Measurements from ENCODE around the gene ZNF414. TPM values are rescaled to one million over a fixed set of nuclear protein-coding genes. Genes with fewer than 3 reads are reported as not detected.
A peak's percentile ranks its signal among the peaks of the same experiment; 100 is the strongest.

ZNF414 gene
- total RNA-seq, 2 experiments from 2014 or later, result 36.3 to 38.0 TPM

GRCh38 chr19:8483165-8483564, 30.8 kb downstream of the ZNF414 start:
- Histone ChIP-seq H3K4me3 (ENCODE audit: low read length) (no peak overlapping the region), H3K27me3 (ENCODE audit: control insufficient read depth in 1 of 2, insufficient read depth in 2 of 2, low read length in 2 of 2) (no peaks in the 10 kb centered on the region), H3K27ac (ENCODE audit: low read depth in 1 of 2, low read length in 2 of 2) (no peak overlapping the region), H3K9me3 (ENCODE audit: control insufficient read depth in 1 of 2, insufficient read depth in 1 of 2, low read length in 2 of 2) (no peaks in the 10 kb centered on the region), H3K36me3 (ENCODE audit: insufficient read depth, low read length) (peaks cover 87% of the 10 kb centered on the region), H3K4me1 (ENCODE audit: insufficient read depth, low read length) (peaks cover 63% of the 10 kb centered on the region)
- CTCF ChIA-PET, result no interaction called here
- TF ChIP-seq, protein P1, sequence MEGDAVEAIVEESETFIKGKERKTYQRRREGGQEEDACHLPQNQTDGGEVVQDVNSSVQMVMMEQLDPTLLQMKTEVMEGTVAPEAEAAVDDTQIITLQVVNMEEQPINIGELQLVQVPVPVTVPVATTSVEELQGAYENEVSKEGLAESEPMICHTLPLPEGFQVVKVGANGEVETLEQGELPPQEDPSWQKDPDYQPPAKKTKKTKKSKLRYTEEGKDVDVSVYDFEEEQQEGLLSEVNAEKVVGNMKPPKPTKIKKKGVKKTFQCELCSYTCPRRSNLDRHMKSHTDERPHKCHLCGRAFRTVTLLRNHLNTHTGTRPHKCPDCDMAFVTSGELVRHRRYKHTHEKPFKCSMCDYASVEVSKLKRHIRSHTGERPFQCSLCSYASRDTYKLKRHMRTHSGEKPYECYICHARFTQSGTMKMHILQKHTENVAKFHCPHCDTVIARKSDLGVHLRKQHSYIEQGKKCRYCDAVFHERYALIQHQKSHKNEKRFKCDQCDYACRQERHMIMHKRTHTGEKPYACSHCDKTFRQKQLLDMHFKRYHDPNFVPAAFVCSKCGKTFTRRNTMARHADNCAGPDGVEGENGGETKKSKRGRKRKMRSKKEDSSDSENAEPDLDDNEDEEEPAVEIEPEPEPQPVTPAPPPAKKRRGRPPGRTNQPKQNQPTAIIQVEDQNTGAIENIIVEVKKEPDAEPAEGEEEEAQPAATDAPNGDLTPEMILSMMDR (IDR thresholded peaks at IDR 0.05), result no peak
- intact Hi-C loops (cut with DNase I, micrococcal nuclease), result no loop called here
- H3K4me1 Mint-ChIP-seq (ENCODE audit: low read depth), result peaks cover 69% of the 10 kb centered on the region
- no peaks in the 10 kb centered on the region for H3K27me3 Mint-ChIP-seq
- H3K9me3 Mint-ChIP-seq, result no peaks in the 10 kb centered on the region
- H3K4me3 Mint-ChIP-seq, result peak overlapping the region; percentile 9
- POLR2A ChIA-PET, result no interaction called here
- ATAC-seq (ENCODE audit: poor library complexity), result no peak
- peaks cover 85% of the 10 kb centered on the region for H3K36me3 Mint-ChIP-seq (ENCODE audit: low read depth)
- peak overlapping the region; percentile 37 for H3K27ac Mint-ChIP-seq
- DNase-seq, result no peak

DNA sequence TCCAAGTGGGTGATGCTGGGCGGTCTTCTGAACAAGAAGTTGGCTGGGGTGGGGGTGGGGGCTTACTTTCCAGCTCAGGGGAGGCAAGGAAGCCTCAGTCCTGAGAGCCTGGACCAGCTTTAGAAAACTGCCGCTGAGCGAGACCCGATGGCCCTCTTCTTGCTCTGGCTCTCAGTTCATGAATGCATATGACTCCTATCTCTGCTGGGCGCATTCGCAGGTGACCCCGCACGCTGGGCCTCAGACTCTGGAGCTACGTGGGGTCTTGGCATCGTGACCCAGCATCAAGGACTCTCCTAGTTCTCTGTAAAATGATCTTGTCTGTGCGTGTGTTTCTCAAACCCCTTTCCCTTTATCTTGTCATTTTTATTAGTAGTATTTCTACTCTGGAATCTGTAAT, 31.3 kb downstream of the ZNF414 start:
- ChIA-PET POLR2A (interaction anchor here (1.7 kb wide), 1 partner anchor 38 kb away, joined by 6 read pairs; the partner anchor contains the start of gene HNRNPM), CTCF (no interaction called here)
- H3K4me3 ChIP-seq (ENCODE audit: low read length), result no peak overlapping the region
- ATAC-seq (ENCODE audit: poor library complexity) (no peak), DNase-seq (peak in 1 of 14 experiments; percentile 11)
- H3K27me3 ChIP-seq (ENCODE audit: control insufficient read depth in 1 of 2, insufficient read depth in 2 of 2, low read length in 2 of 2), result no peaks in the 10 kb centered on the region
- intact Hi-C loops (cut with DNase I, micrococcal nuclease), result no loop called here
- Mint-ChIP-seq H3K27me3 (no peaks in the 10 kb centered on the region), H3K4me1 (ENCODE audit: low read depth) (peaks cover 69% of the 10 kb centered on the region), H3K27ac (peak overlapping the region; percentile 37), H3K36me3 (ENCODE audit: low read depth) (peaks cover 85% of the 10 kb centered on the region), H3K4me3 (peak overlapping the region; percentile 9), H3K9me3 (no peaks in the 10 kb centered on the region)
- H3K27ac ChIP-seq (ENCODE audit: low read depth in 1 of 2, low read length in 2 of 2), result no peak overlapping the region
- no peaks in the 10 kb centered on the region for H3K9me3 ChIP-seq (ENCODE audit: control insufficient read depth in 1 of 2, insufficient read depth in 1 of 2, low read length in 2 of 2)
- TF ChIP-seq, protein P1 (IDR thresholded peaks at IDR 0.05), result no peak
- peaks cover 64% of the 10 kb centered on the region for H3K4me1 ChIP-seq (ENCODE audit: insufficient read depth, low read length)
- peaks cover 87% of the 10 kb centered on the region for H3K36me3 ChIP-seq (ENCODE audit: insufficient read depth, low read length)

DNA sequence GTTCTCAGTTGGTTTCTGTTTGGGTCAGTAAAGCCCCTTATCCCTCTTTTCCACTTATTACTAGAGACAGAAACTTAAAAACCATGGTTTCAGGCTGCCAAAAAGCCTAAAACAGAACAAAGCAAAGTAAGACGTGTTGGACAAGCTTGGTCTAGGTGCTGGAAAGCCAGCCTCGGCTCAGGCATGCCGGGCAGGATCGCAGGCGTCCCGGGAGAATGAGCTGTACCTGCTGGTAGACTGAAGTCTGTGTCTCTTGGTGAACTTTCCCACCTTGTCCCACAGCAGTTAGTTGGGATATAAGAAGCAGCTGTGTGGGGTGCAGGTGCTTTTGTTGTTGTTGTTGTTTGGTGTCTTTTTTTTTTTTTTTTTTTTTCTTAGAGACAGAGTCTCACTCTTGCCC, 32.4 kb downstream of the ZNF414 start:
- peaks cover 69% of the 10 kb centered on the region for H3K4me1 Mint-ChIP-seq (ENCODE audit: low read depth)
- peaks cover 85% of the 10 kb centered on the region for H3K36me3 Mint-ChIP-seq (ENCODE audit: low read depth)
- Histone ChIP-seq H3K9me3 (ENCODE audit: control insufficient read depth in 1 of 2, insufficient read depth in 1 of 2, low read length in 2 of 2) (no peaks in the 10 kb centered on the region), H3K4me3 (ENCODE audit: low read length) (no peak overlapping the region), H3K27me3 (ENCODE audit: control insufficient read depth in 1 of 2, insufficient read depth in 2 of 2, low read length in 2 of 2) (no peaks in the 10 kb centered on the region), H3K36me3 (ENCODE audit: insufficient read depth, low read length) (peaks cover 86% of the 10 kb centered on the region), H3K27ac (ENCODE audit: low read depth in 1 of 2, low read length in 2 of 2) (no peak overlapping the region), H3K4me1 (ENCODE audit: insufficient read depth, low read length) (peaks cover 59% of the 10 kb centered on the region)
- CTCF ChIA-PET, result interaction anchor here (1.5 kb wide), 1 partner anchor 99 kb away, joined by 4 read pairs; no protein-coding TSS in a partner anchor
- H3K4me3 Mint-ChIP-seq, result peak overlapping the region; percentile 66
- no peaks in the 10 kb centered on the region for H3K9me3 Mint-ChIP-seq
- peak overlapping the region; percentile 37 for H3K27ac Mint-ChIP-seq
- TF ChIP-seq, protein P1 (IDR thresholded peaks at IDR 0.05), result no peak
- no peak for ATAC-seq (ENCODE audit: poor library complexity)
- intact Hi-C loops (cut with DNase I, micrococcal nuclease), result no loop called here
- POLR2A ChIA-PET, result interaction anchor here (0.9 to 1.7 kb wide), 2 partner anchors 32 to 37 kb away, joined by 3 to 6 read pairs; partner anchors contain the start of genes HNRNPM and ZNF414
- DNase-seq, result no peak
- H3K27me3 Mint-ChIP-seq, result no peaks in the 10 kb centered on the region
